OCI-LY7 (cell line): Measurements from ENCODE around the gene CD59.

Source experiments
- CTCF ChIP-seq: fragments of 200-600 bp; sonication (generic); conservative IDR thresholded peaks from 2 replicates; pipeline ENCODE4 v1.5.1; 2014; ENCODE audit warnings: mild to moderate bottlenecking, antibody characterized with exemption, low read length, moderate library complexity, mixed read lengths
- EZH2phosphoT487 ChIP-seq: fragments of 200-600 bp; sonication (generic); IDR thresholded peaks from 2 replicates; pipeline ENCODE4 v1.6.1; 2018; ENCODE audit warnings: low read depth, borderline replicate concordance, mild to moderate bottlenecking, mixed run types, antibody characterized with exemption, low read length, moderate library complexity, mixed read lengths

GRCh38 chr11:33657757-33658156, 78.5 kb downstream of the CD59 start:
- no peak for TF ChIP-seq CTCF
- TF ChIP-seq EZH2phosphoT487: no peak
